Right lobe of liver (tissue), 4 donors: ENCODE measurements around the gene PCDH7.

Source experiments
- CTCF ChIP-seq, 4 donors: fragments of 200-600 bp in 3 of 4; fragments of 450-650 bp in 1 of 4; IDR thresholded peaks; one replicate each; pipeline versions ENCODE4 v1.5.1 to v1.8.0; 2016 to 2022; ENCODE audit warnings: antibody characterized with exemption in 4 of 4, mild to moderate bottlenecking in 2 of 4
- POLR2A ChIP-seq: fragments of 450-650 bp; IDR thresholded peaks from one replicate; pipeline ENCODE4 v1.6.1; 2017; ENCODE audit warnings: antibody characterized with exemption, mild to moderate bottlenecking
- donor health status: DM: no; HTN: no; CAD: no.
- donor health status: DM: no; HTN: no; CAD: no.
- donor health status: DM: no; HTN: yes; CAD: no.

- TF ChIP-seq CTCF (IDR thresholded peaks at IDR 0.05) (no peak), POLR2A (no peak)
These were observed 2.4 kb downstream of the PCDH7 start for GRCh38 chr4:30722359-30723200.
